Measurements from ENCODE around the gene SLC4A7.
"Not testable (repeated sequence)": the region's sequence is repeated elsewhere in the genome, so short reads cannot be mapped to it uniquely, and the experiment has no call there.

The SLC4A7 gene

DNA sequence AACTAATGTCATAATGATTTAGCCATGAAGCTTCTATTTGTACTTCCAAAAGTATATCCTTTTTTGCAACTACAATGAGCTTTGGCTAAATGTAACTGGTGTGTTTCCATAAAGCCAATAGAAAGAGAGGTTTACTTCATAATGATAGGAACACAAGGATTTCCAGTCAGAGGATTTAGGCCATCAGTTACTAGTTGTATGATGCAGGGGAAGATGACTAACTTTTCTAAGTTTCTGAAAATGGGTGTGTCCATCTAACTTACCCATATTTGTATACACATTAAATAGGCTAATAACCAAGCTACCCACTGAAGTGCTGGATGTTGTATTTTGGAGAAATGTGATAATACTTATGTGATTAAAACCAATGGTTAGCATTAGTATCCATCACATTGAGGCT lies 55.7 kb downstream of the SLC4A7 start:
- DNase-seq (ENCODE audit: low spot score) = no peak

DNA sequence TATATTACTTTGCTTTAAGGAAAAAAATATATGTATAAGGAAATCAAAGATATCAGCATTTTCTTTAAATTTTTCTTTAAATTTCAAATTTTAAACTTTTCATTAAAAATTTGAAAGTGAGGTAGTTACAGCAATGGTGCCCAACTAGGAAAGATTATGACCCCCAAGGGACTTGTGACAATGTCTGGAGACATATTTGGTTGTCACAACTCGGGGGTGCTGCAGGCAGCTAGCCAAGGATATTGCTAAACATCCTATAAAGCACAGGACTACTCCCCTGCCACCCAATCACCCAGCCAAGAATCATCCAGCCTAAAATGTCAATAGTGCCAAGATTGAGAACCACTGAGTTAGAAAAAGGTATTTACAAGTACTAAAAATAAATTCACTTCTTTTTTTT lies 57.3 kb downstream of the SLC4A7 start:
- DNase-seq (ENCODE audit: low spot score) = no peak

DNA sequence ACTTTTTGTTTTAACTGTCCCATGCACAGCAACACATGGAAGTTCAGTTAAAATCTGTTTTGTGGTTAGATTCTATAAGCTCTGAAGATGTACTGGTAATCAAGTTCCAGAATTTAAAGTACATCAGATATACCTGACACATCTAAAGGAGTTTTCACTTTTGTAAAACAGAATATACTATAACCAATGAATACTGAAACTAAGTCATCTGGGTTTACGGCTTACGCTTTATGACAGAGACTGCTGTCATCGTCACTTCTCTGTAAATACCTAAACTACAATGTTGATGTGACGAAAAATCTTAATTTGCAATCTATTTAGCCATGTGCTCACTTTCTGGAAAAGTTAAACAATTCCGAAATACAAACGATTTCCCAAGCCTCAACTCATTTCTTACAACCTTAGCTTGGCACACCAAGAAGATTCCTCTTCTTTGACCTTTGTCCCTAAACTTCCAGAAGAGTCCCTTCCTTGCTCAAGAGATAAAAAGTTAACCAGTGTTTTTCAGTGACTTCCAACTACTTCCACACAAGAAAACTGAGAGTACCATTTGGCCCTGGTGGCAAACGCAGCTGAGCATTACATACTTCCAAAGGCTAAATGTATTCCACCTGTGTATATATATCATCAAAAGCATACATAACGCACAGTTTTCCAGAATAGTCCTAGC lies 58.2 kb downstream of the SLC4A7 start:
- DNase-seq (ENCODE audit: low spot score) = no peak

DNA sequence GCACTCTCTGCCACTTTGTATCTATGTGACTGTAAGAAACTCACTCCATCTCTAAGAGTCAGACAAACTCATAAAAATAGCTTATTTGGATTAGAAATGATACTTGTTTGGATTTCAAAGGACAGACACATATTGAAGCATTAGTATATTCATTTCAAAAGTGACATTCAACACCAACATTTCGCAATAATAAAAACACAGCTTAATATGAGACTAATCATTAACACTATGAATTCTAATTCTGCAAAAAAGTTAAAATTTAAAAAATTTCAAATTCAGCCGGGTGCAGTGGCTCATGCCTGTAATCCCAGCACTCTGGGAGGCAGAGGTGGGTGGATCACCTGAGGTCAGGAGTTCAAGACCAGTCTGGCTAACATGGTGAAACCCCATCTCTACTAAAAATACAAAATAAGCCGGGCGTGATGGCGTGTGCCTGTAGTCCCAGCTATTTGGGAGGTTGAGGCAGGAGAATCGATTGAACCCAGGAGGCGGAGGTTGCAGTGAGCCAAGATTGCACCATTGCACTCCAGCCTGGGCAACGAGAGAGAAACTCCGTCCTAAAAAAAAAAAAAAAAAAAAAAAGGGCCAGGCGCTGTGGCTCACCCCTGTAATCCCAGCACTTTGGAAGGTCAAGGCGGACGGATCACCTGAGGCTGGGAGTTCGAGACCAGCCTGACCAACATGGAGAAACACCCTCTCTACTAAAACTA lies 59.2 kb downstream of the SLC4A7 start:
- not testable (repeated sequence) for DNase-seq (ENCODE audit: low spot score)

DNA sequence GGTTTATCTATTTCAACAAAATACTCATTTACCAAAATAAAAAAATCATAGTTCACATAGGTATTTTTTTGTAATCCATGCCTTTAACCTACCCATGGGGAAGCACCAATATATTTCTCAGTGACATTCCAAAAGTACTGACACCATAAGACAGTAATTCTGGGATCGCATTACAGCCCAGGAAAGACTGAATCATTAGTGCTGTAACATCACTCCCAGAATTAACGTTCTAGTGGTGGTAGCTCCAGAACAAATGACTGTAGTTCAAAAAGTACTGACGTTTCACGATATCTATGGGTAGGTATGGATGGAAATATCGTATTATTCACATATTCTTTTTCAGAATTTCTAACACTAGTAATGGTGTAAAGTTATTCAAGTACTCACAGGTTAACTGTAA lies 60.7 kb downstream of the SLC4A7 start:
- no peak for DNase-seq (ENCODE audit: low spot score)

- no peak for DNase-seq (ENCODE audit: low spot score)
These were observed 61.6 kb downstream of the SLC4A7 start for GRCh38 chr3:27422617-27423016.

DNA sequence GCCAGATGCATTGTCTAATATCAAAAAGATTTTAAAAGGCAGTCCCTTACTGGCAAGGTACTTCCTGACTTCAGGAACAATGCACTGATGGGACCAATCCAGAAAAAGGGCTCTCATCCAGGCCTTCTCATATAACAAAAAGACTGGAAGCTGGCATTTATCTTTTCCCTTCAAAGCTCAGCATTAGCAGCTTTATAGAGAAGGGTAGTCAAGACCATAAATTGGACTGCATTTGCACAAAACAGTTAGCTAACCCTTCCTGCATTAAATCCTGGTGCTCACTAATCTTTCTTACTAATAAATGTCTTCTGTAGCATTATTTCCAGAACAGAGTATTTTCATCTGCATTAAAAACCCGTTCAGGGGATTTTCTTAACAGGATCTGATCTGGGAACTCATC lies 69.0 kb downstream of the SLC4A7 start:
- no peak for DNase-seq (ENCODE audit: low spot score)

DNA sequence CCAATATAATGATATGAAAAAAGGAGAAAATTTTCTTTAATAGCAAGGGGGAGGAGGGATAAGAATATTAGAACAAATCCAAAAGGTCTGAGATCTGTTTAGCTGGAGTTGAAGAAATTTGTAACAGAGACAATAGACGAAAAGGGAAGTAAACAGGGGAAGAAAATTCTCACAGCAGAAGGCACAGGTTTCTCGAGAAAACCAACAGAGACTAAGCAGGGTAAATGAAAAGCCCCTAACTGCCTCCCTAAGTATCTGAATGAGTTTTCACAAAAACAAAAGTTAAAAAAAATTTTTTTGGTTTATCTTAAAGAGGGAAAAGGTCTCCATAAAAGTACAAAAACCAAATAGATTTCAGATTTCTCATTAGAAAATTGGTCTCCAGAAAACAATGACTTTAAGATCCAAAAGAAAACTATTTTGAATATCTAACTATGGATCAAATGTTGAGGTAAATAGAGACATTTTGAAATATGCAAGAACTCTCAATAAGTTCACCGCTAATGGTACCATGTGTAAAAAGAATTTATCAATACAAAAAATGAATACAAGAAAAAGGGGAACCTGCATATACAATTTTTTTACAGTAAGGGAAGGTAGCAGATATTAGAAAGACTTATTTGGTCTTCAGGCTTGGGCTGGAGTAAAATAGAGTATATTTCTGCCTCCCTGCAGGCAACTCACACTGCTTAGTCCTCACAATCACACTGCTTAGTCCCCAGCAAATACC lies 91.1 kb downstream of the SLC4A7 start:
- DNase-seq (ENCODE audit: low spot score) = no peak

- not testable (repeated sequence) for DNase-seq (ENCODE audit: low spot score)
These were observed 91.8 kb downstream of the SLC4A7 start for GRCh38 chr3:27392414-27392813.

DNA sequence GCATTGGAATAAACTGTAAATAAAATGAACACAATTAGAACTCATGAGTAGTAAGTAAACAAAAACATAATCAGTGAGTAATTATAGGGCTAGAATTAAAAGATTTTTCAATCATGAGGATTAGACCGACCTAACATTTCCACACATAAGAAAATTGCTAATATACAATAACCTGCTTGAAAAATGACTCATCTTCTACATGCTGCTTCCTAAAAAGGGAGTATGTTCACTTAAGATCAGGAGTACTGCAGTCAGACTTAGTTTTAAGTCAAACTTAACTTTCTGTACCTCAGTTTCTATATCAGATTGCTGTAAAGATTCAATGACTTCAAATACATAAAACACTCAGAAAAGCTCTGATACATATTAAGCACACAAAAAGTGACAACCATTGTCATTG lies 92.4 kb downstream of the SLC4A7 start:
- no peak for DNase-seq (ENCODE audit: low spot score)

DNA sequence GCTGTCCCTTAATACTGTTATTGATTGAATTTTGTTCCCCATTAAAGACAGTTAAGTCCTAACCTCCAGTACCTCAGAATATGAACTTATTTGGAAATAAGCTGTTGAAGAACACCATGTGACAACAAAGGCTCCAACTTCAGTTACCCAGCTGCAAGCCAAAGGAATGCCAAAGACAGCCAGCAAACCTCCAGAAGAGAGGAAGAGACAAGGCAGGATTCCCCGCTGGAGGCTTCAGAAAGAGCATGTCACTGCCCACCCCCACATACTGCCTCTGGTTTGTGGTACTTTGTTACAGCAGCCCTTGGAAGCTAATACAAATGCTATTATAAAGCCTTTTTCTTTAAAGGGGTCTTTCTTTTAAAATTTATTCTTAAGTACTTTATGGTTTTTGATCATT lies 96.6 kb downstream of the SLC4A7 start:
- DNase-seq (ENCODE audit: low spot score) = no peak

- no peak for DNase-seq (ENCODE audit: low spot score)
These were observed 98.7 kb downstream of the SLC4A7 start for GRCh38 chr3:27385504-27385903.

DNA sequence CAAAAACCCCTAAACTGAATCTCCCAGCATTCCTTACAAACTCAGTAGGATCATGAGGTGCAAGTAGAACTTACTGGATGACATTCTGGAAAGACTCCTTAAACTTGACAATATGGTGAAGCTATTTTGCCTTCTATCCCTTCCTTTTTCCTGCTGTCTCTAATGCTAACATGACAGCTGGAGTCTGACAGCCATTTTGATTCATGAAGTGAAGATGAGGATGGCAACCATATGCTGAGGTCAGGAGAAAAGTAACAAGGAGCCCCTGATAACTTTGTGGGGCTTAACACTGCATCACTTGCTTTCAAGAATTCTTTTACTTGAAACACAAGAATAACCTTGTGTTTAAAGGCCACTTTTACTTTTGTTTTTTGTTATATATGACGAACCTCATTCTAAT lies 100.0 kb downstream of the SLC4A7 start:
- no peak for DNase-seq (ENCODE audit: low spot score)

DNA sequence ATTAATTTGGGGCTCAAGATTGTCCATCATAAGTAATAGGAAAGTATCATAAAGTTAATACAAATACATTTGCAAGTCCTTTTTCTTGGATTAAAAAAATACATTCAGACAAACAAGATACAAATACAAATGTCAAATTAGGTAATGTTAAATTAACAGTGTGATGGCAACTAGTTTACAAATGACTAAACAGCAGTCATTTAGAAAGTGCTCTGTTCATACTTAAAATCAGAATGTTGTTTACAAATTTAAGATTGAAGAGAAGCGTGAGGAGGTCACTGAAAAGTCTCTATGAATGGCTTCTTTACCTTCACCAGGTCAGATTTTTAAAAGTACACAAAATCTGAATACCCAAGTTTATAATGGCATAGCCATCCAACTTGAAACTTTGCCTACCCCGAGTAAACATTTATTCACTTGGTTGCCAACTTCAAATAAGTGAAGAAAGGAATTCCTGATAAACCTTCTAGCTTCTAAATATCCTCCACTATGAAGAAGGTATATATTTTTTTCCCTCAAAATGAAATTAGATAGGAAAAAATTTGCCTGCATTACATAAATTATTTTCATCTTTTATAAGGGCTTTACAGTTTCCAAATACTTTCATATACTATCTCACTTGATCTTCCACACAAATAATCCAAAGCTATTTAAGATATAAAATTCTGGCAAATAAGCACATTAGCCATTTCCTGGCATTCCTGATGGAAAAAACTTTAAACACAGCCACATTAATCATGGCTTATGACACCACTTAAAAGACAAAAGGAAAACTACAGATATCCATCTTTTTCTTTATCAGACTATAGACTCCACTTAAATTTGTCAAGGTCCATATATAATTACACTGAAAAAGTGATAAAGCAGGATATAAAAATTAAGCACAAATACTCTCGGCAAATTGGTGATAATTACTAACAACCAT lies 103.5 kb downstream of the SLC4A7 start:
- DNase-seq (ENCODE audit: low spot score) = no peak

DNA sequence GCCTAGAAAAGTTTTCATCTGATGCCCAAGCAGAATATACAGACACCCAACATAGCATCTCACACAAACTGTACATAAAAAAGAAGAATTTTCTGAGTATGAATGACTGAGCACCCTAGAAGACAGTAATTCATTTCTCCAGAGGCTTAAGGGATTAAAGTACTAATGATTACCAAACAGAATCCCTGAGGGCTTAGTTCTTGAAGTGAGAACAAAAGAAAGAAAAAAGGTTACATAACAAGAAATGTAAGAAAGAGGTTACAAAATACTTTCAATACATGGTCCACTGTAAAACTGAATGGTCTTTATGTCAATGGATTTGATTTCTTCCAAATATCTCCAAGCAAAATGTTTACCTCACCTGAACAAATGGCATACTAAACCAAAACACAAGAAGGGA lies 105.9 kb downstream of the SLC4A7 start:
- DNase-seq (ENCODE audit: low spot score) = no peak

DNA sequence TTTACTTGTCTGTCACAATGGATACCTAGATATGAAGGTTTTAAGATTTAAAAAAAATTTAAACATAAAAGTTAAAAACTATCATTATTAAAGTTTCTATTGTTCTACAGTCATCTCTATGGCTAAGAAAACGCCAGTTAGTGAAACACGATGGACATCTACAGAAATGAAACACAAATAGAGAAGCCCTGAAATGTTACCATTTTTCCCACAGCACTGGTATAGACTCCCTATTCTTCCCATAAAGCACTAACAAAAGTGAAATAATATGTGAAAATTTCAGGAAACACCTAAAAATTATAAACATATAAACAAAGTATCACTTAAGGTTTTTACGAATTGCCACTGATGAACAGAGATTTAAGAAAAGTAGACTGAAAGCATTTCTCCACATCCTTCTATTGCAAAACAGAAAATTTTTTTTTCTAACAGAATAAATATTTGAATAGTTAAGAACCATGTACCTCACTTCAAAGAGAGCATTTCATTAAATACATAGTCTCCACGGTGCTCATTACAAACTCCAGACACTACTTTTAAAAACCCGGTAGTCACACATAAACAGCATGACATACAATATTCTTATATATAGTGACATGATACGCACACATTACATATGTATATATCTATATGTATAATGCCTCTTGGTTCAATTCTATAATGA lies 107.9 kb downstream of the SLC4A7 start:
- DNase-seq (ENCODE audit: low spot score) = no peak

GRCh38 chr3:27368831-27369607 lies 115.2 kb downstream of the SLC4A7 start, which contains the start of gene NEK10:
Gene NEK10 (minus strand): TSS chr3:27369383. CDS start chr3:27352882, 16,501 bp downstream.
- DNase-seq (ENCODE audit: low spot score) = no peak

- no peak for DNase-seq (ENCODE audit: low spot score)
These were observed 118.1 kb downstream of the SLC4A7 start for GRCh38 chr3:27366062-27366591.

- DNase-seq (ENCODE audit: low spot score) = peak; percentile 28
These were observed 123.8 kb downstream of the SLC4A7 start for GRCh38 chr3:27360113-27361078.
